HS-27A (cell line): ENCODE data around the gene CRLF3.
"Not testable (repeated sequence)": the region's sequence is repeated elsewhere in the genome, so short reads cannot be mapped to it uniquely, and the experiment has no call there.

ENCODE experiments used
- DNase-seq: peaks from one replicate; pipeline ENCODE4 v3.0.0-alpha.2; 2012; ENCODE audit warnings: low read depth, missing footprints

Gene CRLF3

DNA sequence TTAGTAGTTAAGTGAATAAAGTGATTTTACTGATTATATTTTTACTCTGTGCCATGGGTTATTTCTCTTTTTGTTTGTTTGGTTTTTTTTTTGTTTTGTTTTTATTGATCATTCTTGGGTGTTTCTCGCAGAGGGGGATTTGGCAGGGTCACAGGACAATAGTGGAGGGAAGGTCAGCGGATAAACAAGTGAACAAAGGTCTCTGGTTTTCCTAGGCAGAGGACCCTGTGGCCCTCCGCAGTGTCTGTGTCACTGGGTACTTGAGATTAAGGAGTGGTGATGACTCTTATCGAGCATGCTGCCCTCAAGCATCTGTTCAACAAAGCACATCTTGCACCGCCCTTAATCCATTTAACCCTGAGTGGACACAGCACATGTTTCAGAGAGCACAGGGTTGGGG is 88.8 kb downstream of the CRLF3 start:
- DNase-seq: not testable (repeated sequence)

DNA sequence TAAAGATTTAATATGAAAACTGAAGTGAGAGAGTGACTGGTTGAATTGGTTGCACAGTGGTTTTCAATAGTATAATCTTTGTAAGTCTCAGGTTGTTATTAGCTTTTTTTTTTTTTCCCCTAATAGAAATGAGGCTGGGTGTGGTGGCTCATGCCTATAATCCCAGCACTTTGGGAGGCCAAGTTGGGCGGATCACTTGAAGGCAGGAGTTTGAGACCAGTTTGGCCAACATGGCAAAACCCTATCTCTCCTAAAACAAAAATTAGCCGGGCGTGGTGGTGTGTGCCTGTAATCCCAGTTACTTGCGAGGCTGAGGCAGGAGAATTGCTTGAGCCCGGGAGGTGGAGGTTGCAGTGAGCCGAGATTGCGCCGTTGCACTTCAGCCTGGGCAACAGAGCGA is 89.3 kb downstream of the CRLF3 start:
- not testable (repeated sequence) for DNase-seq

DNA sequence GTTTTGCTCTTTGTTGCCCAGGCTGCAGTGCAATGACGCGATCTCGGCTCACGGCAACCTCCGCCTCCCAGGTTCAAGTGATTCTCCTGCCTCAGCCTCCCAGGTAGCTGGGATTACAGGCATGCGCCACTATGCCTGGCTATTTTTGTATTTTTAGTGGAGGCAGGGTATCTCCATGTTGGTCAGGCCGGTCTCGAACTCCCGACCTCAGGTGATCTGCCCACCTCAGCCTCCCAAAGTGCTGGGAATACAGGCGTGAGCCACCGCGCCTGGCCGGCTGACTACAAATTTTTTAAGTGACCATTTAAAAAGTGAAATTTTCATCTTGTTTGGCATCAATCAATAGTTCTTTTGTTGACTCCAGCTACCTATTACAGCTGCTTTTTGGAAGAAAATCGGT is 90.3 kb downstream of the CRLF3 start:
- not testable (repeated sequence) for DNase-seq
